Activated T-cell treated with anti-CD3 and anti-CD28 coated beads, Interleukin-2, amount 50 U/mL, for 1 hour (primary cell): ENCODE measurements around the gene MDC1.
"Not testable (repeated sequence)": the region's sequence is repeated elsewhere in the genome, so short reads cannot be mapped to it uniquely, and the experiment has no call there.

Experiments used
- DNase-seq: peaks from one replicate; pipeline ENCODE4 v3.0.0-alpha.2; 2020

The MDC1 gene

GRCh38 chr6:30678964-30679726 is 37.9 kb downstream of the MDC1 start:
- peak; percentile 96 for DNase-seq

GRCh38 chr6:30676660-30677285 is 40.3 kb downstream of the MDC1 start:
- no peak for DNase-seq

DNA sequence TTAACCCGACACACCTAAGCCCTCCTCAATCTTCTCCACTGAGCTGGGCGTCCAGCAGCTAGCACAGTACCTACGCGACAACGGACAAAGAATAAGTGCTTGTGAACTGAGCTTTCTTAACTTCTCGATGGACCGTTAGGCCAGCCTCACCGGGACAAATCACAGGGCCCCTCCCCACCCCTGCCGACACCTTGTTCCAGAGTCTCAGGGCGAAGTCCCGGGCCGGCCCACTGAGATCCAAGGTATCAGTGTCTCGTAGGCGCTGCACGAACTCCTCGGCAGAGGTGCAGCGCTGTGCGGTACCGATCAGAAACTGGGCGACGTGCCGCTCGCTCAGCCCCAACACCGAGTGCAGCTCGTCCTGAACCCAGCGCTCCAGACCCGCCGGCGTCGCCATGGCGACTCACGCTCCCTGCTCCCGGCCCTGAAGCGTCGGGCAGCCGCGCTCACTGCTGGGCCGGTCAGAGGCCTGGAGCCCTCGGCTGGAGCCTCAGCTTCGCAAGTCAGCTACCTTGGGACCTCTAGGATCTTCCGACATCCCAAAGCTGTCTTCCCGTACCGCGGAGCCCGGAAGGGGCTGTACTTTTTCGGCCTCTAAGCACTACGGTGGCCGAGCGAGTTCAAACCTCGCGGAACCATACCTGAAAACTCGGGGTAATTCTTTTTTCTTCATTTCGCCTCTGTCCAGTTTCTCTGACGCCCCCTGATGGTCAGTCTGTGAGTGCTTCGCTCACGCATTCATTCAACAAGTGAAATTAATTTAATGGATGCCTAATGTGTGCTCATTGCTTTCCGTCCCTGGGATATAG is 44.4 kb downstream of the MDC1 start, which contains the start of gene DHX16:
Gene DHX16, minus strand, starts transcription at position 562 of the 809 bp plus-strand sequence. Its CDS starts 165 bp downstream, at position 397.
- peak; percentile 88 for DNase-seq

DNA sequence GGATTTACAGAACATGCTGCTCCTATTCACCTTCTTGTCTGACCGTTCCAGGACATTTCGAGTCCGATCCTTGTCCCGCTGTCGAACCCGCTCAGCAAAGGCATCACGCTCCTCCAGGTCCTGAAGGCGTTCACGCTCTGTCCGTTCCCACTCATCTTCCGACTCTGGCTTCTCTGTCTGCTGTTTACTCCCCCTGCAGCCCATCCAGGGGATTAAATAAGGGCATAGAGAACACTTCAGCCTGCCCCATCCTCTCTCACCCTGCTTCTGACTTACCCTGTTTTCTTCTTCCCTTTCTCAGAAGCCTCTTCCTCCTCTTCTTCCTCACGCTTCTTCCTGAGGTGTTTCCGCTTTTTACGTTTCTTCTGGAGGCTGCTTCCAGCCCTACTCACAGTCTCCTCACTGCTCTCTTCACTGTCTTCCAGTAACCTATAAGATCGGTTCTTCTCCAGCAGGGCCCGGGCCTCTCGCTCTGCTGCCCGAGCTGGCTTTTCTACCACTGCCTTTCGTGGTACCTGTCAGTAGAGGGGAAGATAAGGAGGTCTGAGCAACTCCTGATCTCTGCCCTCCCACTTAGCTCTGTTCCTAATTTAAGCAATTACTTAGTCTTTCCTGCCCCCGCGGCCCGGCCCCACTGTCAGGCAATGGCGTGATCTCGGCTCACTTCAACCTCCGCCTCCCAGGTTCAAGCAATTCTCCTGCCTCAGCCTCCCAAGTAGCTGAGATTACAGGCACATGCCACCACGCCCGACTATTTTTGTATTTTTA is 46.1 kb downstream of the MDC1 start:
- DNase-seq = no peak

- not testable (repeated sequence) for DNase-seq
These were observed 50.8 kb downstream of the MDC1 start for GRCh38 chr6:30666300-30666699.

- DNase-seq = no peak
These were observed 51.9 kb downstream of the MDC1 start for GRCh38 chr6:30664994-30665767.

DNA sequence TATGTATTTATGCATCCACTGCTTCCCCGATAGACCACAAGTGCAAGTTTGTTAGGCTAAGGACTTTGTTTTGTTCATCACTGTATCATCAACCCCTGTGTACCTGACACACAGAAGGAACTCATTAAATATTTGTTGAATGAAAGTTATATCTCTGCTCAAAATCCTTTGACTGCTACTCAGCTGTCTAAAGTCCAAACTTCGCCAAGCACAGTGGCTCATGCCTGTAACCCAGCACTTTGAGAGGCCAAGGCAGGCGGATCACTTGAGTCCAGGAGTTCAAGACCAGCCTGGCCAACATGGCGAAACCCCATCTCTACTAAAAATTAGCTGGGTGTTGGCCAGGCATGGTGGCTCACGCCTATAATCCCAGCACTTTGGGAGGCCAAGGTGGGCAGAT is 59.2 kb downstream of the MDC1 start:
- DNase-seq = not testable (repeated sequence)

DNA sequence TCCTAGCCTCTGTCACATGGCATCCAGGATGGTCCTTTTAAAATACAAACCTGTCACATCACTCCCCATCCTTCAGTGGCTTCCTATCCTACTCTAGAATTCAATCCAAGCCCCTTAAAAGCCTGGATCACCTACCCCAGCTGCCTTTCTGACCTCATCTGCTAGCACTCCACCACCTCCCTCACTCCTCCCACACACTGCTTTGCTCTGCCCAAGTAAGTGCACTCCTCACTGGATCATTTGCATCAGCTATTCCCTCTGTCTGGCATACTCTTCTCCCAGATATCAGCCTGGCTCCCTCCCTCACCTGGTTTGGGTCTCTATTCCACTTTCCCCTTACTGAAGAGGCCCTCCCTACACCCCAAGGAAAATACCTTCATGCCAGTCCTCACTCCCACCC is 59.6 kb downstream of the MDC1 start:
- DNase-seq = no peak

DNA sequence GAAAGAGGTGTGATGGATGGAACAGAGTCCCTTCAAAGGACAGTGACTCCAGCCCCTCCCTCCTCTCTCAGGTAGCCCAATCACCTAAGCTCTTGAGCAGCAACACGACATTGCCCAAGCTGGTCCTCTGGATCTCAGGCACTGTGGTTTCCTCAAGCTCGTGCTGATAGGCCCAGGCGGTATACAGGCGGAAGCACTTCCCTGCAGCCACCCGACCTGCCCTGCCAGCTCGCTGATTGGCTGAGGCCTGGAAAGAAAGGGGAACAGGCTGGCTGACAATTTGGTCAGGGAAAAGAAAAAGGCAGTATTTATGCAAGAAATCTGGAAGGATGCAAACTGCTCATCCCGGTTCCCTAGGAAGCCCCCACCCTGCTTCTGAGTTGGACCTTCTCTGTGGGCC is 60.6 kb downstream of the MDC1 start:
- no peak for DNase-seq

DNA sequence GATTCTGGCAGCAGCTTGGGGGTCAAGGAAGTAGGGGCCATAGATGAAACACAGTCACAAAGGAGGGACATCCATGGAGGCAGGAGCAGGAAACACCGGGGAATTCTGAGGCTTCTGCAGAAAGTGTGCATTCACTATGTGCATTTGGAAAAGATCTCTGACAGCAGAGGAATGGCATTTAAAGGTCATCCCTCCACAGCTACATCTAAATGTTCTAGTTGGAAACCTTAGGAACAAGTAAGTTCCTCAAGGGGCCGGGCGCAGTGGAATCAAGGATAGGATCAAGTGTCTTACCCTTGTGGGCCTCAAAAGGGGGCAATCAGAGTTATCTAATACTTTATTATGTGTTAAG is 61.4 kb downstream of the MDC1 start:
- DNase-seq = no peak

GRCh38 chr6:30654798-30655742 is 62.0 kb downstream of the MDC1 start:
- no peak for DNase-seq

DNA sequence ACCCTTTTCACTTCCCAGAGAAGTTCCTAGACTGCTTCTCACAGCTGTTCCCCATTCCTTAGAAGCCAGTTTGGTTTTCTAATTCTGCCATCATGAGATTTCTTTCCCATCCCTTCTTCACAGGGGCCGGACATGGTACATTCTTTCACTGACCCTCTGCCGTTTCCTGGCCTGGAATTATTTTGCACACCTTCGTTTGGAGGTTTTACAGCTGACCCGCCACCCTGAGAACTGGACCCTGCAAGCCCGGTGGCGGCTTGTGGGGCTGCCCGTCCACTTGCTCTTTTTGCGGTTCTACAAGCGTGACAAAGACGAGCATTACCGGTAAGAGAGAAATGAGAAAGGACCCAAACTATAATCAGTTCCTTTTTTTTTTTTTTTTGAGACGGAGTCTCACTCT is 65.9 kb downstream of the MDC1 start:
- no peak for DNase-seq
